Stimulated activated naive CD8-positive, alpha-beta T cell treated with anti-CD3 and anti-CD28 coated beads, Interleukin-15, Interleukin-2, amounts not matched to agents 100 ng/mL and 50 ng/mL, for 24 hours (primary cell): ENCODE measurements around the gene NCK2.
A peak's percentile ranks its signal among the peaks of the same experiment; 100 is the strongest.
"Not testable (repeated sequence)": the region's sequence is repeated elsewhere in the genome, so short reads cannot be mapped to it uniquely, and the experiment has no call there.

Experiments used
- H3K27ac Mint-ChIP-seq: one replicate; pipeline ENCODE4 v1.8.0; 2021; ENCODE audit warnings: mild to moderate bottlenecking, mixed read lengths
- H3K27me3 Mint-ChIP-seq: one replicate; pipeline ENCODE4 v1.8.0; 2021; ENCODE audit warnings: mixed read lengths
- H3K36me3 Mint-ChIP-seq: one replicate; pipeline ENCODE4 v1.8.0; 2021; ENCODE audit warnings: low read depth, mixed read lengths
- H3K4me1 Mint-ChIP-seq: one replicate; pipeline ENCODE4 v1.8.0; 2021; ENCODE audit warnings: low read depth, mixed read lengths
- H3K4me3 Mint-ChIP-seq: one replicate; pipeline ENCODE4 v1.8.0; 2021; ENCODE audit warnings: mild to moderate bottlenecking, mixed read lengths
- H3K9me3 Mint-ChIP-seq: one replicate; pipeline ENCODE4 v1.8.0; 2021; ENCODE audit warnings: mixed read lengths

NCK2 gene

DNA sequence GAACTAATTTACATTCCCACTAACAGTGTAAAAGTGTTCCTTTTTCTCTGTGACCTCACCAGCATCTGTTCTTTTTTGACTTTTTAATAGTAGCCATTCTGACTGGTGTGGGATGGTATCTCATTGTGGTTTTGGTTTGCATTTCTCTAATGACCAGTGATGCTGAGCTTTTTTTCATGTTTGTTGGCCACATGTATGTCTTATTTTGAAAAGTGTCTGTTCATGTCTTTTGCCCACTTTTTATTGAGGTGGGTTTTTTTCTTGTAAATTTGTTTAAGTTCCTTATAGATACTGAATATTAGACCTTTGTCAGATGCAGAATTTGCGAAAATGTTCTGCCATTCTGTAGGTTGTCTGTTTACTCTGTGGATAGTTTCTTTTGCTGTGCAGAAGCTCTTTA, 153.0 kb downstream of the NCK2 start:
- not testable (repeated sequence) for H3K27me3 Mint-ChIP-seq, H3K27ac Mint-ChIP-seq, H3K4me3 Mint-ChIP-seq
- peaks cover 23% of the 10 kb centered on the region for H3K9me3 Mint-ChIP-seq
- peaks cover 73% of the 10 kb centered on the region for H3K36me3 Mint-ChIP-seq
- H3K4me1 Mint-ChIP-seq: peaks cover 38% of the 10 kb centered on the region

DNA sequence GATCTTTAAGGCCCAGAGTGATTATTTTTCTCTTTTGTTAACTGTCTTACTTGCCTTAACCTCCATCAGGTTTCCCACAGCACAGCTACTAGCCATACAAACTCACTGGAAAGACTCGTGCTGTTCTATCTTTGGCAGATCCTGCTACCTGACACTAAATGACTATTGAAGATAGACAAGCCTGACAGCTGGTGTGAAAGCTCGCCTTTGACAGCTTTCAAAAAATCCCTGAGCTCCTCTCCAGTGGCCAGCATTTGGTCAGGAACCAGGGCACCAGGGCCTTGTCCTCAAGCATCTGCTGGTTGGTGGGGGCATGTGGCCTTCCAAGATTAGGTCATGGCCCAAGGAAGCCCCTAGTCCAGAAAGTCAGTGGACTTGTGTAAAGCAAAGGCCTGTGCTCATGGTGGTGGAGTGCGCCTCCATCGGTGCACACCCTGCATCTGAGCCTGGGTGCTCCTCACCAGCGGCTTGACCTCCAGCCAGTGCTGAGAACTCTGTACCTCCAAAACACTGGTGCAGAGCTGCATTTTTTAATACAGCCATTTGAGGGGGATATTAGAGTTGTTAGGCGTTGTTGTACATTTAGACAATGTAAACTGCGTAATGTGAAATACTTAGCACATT, 158.5 kb downstream of the NCK2 start:
- H3K4me3 Mint-ChIP-seq: no peak overlapping the region
- H3K27me3 Mint-ChIP-seq: no peaks in the 10 kb centered on the region
- peaks cover 25% of the 10 kb centered on the region for H3K36me3 Mint-ChIP-seq
- H3K4me1 Mint-ChIP-seq: peaks cover 59% of the 10 kb centered on the region
- H3K27ac Mint-ChIP-seq: no peak overlapping the region
- peaks cover 15% of the 10 kb centered on the region for H3K9me3 Mint-ChIP-seq

DNA sequence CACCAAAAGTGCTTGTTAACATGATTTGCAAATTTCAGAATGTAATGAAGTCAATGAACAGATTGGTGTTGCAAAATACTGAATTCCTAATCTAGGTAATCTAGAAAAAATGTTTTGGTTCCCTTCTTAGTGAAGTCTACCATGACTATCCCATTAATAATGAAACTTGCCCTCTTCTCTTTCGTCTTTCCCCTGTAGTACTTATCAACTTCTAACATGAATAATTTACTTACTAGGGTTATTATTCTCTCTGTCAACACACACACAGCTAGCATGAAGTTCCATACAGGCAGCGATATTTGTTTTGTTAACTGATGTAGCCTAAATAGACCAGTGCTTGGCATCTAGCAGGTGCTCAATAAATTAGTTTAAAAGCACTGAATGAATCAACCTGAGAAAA, 160.2 kb downstream of the NCK2 start:
- peaks cover 13% of the 10 kb centered on the region for H3K36me3 Mint-ChIP-seq
- H3K9me3 Mint-ChIP-seq: peaks cover 7% of the 10 kb centered on the region
- no peak overlapping the region for H3K4me3 Mint-ChIP-seq
- peaks cover 59% of the 10 kb centered on the region for H3K4me1 Mint-ChIP-seq
- H3K27ac Mint-ChIP-seq: peak overlapping the region; percentile 17
- no peaks in the 10 kb centered on the region for H3K27me3 Mint-ChIP-seq

DNA sequence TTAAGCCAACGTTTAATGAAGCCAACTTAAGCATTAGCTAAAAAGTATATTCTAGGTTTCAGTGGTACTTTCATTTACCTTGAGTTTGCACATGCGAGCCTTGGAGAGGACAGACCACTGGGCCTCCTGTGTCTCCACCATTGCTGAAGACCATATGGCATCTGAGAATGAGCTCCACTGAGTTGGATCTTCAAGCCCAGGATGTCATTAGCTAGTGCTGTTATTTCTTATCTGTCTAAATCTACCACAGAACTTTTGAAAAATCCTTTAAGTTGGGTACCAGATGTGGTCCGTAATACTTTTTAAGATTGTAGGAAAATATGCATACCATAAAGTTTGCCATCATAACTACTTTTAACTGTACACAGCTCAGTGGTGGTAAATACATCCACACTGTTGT, 161.8 kb downstream of the NCK2 start:
- no peaks in the 10 kb centered on the region for H3K9me3 Mint-ChIP-seq
- peaks cover 56% of the 10 kb centered on the region for H3K4me1 Mint-ChIP-seq
- H3K4me3 Mint-ChIP-seq: no peak overlapping the region
- H3K27ac Mint-ChIP-seq: peak overlapping the region; percentile 56
- H3K27me3 Mint-ChIP-seq: no peaks in the 10 kb centered on the region
- peaks cover 3% of the 10 kb centered on the region for H3K36me3 Mint-ChIP-seq

DNA sequence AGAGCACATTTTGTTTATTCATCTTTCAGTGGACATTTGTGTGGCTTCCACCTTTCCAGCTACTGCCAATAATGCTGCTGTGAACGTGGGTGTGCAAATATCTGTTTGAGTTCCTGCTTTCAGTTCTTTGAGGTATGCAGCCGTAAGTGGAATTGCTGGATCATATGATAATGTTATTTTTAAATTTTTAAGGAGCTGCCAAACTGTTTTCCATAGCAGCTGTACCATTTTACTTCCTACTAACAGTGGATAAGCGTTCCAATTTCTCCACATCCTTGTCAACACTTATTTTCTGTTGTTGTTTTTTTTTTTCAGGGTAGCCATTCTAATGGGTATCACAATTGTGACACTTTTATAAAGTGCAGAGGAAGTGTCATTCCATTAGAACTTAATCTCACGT, 162.5 kb downstream of the NCK2 start:
- Mint-ChIP-seq H3K9me3 (no peaks in the 10 kb centered on the region), H3K4me3 (no peak overlapping the region), H3K4me1 (peaks cover 59% of the 10 kb centered on the region), H3K27me3 (no peaks in the 10 kb centered on the region), H3K27ac (no peak overlapping the region), H3K36me3 (peaks cover 5% of the 10 kb centered on the region)

- H3K36me3 Mint-ChIP-seq: peaks cover 7% of the 10 kb centered on the region
- H3K4me3 Mint-ChIP-seq: no peak overlapping the region
- H3K4me1 Mint-ChIP-seq: peaks cover 51% of the 10 kb centered on the region
- peaks cover 1% of the 10 kb centered on the region for H3K9me3 Mint-ChIP-seq
- no peaks in the 10 kb centered on the region for H3K27me3 Mint-ChIP-seq
- no peak overlapping the region for H3K27ac Mint-ChIP-seq
Measured at GRCh38 chr2:105909215-105909614, 164.5 kb downstream of the NCK2 start.

GRCh38 chr2:105910497-105911238, 166.0 kb downstream of the NCK2 start:
- no peak overlapping the region for H3K27ac Mint-ChIP-seq
- H3K36me3 Mint-ChIP-seq: peaks cover 15% of the 10 kb centered on the region
- H3K4me1 Mint-ChIP-seq: peaks cover 41% of the 10 kb centered on the region
- peaks cover 13% of the 10 kb centered on the region for H3K9me3 Mint-ChIP-seq
- no peak overlapping the region for H3K4me3 Mint-ChIP-seq
- no peaks in the 10 kb centered on the region for H3K27me3 Mint-ChIP-seq

DNA sequence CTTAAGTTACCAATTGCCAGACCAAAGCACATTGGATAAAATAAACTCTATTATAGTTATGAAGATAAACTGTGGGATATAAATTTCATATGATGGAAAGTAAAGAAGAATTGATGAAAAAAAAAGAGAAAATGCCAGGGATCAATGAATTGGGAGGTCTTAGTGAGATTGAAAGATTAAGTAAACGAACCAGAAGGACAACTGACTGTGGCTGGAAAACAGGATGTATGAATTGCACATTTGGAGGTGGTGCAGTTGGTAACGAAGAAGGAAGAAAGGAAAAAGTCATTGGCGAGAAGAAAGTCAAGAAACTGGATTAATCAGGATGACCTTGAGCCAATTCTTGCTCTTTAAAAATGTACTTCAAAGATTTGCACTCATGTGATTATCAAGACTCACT, 166.7 kb downstream of the NCK2 start:
- peaks cover 18% of the 10 kb centered on the region for H3K9me3 Mint-ChIP-seq
- peaks cover 35% of the 10 kb centered on the region for H3K4me1 Mint-ChIP-seq
- no peaks in the 10 kb centered on the region for H3K27me3 Mint-ChIP-seq
- peak overlapping the region; percentile 77 for H3K27ac Mint-ChIP-seq
- H3K36me3 Mint-ChIP-seq: peaks cover 15% of the 10 kb centered on the region
- H3K4me3 Mint-ChIP-seq: no peak overlapping the region

DNA sequence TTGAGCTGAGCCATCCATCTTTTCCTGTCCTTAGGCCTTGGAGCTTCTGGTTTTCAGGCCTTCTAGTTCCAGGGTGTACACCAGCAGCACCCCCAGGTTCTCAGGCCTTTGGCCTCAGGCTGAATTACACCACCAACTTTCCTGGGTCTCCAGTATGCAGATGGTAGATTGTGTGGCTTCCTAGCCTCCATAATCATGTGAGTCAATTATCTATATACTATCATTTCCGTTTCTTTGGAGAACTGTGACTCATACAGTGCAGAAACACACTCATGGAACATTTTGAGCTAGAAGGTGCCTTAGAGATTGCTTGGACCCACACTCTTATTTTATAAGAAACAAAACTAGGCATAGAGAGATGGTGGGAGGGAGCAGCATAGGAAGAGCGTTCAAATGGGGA, 167.4 kb downstream of the NCK2 start:
- Mint-ChIP-seq H3K4me3 (no peak overlapping the region), H3K27me3 (no peaks in the 10 kb centered on the region), H3K4me1 (peaks cover 29% of the 10 kb centered on the region), H3K36me3 (peaks cover 15% of the 10 kb centered on the region), H3K27ac (peak overlapping the region; percentile 77), H3K9me3 (peaks cover 19% of the 10 kb centered on the region)

DNA sequence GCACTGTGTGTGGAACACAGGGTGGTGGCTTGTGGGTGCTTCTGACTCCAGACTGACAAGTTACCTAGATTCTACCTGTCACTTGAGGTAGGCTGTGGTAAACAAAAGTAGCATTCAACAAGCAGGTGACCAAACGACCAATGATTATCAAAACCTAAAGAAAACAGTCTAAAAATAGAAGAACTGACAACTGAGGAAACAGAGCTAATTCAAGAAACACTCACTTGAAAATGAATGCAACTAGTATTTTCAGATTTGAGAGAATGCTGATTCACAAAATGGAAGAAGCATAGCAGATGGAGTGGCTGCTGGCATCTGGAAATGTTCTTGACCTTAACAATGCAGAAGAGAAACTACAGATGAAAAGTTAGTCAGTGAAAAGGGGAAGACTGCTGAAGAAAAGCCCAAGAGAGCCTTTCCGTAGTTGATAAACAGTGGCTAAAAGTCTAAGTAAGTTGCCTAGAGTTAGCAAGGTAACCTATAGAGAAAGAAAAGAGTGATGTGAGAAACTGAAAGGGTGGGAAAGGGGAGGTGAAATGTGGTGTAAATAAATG, 170.4 kb downstream of the NCK2 start:
- Mint-ChIP-seq H3K27me3 (no peaks in the 10 kb centered on the region), H3K36me3 (peaks cover 15% of the 10 kb centered on the region), H3K27ac (no peak overlapping the region), H3K4me3 (no peak overlapping the region), H3K9me3 (peaks cover 19% of the 10 kb centered on the region), H3K4me1 (peaks cover 46% of the 10 kb centered on the region)

DNA sequence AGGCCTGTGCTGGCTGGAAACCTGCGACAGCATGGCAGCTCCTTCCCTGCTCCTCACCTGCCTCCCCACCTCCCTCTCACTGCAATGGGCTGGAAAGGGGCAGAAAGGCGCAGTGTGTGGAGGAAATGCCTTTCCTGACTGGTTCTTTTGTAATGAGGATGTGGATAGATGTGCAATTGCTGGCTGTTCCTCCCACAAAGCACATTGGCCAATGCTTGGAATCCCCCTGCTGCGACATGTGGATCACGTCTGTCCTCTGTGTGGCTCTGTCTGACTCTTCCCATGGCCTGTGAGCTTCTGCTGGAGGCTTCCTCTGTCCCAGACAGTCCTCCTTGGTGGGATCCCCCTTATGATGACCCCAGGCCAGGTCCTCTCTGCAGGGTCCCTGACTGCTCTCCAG, 172.5 kb downstream of the NCK2 start:
- H3K9me3 Mint-ChIP-seq: peaks cover 22% of the 10 kb centered on the region
- H3K27ac Mint-ChIP-seq: no peak overlapping the region

DNA sequence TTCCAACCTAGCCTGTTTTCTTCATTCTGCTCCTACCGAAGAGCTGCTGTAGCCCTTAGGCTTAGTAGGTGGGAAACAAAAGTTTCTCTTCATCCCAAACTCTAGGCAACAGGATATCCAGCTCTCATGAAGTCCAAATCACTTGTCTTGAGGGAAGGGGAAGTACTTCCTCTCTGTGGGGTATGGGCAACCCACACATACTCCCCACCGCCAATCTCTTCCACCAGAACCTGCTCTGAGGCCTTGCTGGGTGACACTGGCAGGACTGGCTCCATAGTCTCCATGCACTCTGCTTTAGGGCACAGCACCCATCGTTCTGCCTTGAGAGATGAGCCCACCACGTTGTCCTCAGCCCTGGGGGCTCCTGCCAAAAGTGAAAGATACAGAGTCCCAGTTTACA, 173.0 kb downstream of the NCK2 start:
- Mint-ChIP-seq H3K4me3 (no peak overlapping the region), H3K9me3 (peaks cover 24% of the 10 kb centered on the region)

More for the DNA sequence above, 172.5 kb downstream of the NCK2 start:
- peaks cover 37% of the 10 kb centered on the region for H3K4me1 Mint-ChIP-seq
- no peak overlapping the region for H3K4me3 Mint-ChIP-seq
- H3K36me3 Mint-ChIP-seq: peaks cover 19% of the 10 kb centered on the region
- no peaks in the 10 kb centered on the region for H3K27me3 Mint-ChIP-seq

DNA sequence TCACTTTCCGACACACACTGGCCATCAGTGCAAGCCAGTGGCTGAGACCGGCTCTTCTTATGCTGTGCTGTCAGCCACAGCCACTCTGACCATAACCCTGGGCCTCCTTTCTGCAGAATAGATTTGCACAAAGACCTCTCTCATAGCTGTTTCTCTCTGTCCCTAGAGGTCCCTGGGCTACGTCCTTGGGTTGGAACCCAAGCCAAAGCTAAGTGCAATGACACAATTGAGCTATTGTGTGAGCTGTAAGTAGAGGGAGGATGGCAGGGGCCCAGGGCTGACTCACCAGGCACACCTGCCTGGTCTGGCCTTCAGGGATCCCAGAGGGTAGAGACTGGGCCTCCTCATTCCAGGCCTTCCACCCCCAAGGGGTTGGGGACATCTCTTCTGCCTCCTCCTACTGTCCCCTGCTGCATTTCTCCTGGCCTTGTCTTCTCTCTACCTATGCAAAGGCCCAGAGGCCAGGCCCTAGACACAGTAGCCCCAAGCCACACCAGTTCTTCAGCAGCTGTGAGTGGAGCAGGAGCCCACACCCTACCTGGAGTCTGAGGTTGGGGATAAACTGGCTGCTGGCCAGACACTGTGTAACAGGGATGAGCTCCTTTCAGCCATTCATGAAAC, 174.6 kb downstream of the NCK2 start:
- H3K27ac Mint-ChIP-seq: no peak overlapping the region
- H3K9me3 Mint-ChIP-seq: peaks cover 22% of the 10 kb centered on the region
- H3K4me1 Mint-ChIP-seq: peaks cover 43% of the 10 kb centered on the region
- H3K36me3 Mint-ChIP-seq: peaks cover 18% of the 10 kb centered on the region
- H3K27me3 Mint-ChIP-seq: no peaks in the 10 kb centered on the region
- no peak overlapping the region for H3K4me3 Mint-ChIP-seq

More for the DNA sequence above, 173.0 kb downstream of the NCK2 start:
- Mint-ChIP-seq H3K27me3 (no peaks in the 10 kb centered on the region), H3K4me1 (peaks cover 33% of the 10 kb centered on the region), H3K27ac (peak overlapping the region; percentile 16), H3K36me3 (peaks cover 21% of the 10 kb centered on the region)

- no peak overlapping the region for H3K4me3 Mint-ChIP-seq
- H3K27ac Mint-ChIP-seq: no peak overlapping the region
- H3K9me3 Mint-ChIP-seq: peaks cover 19% of the 10 kb centered on the region
- peaks cover 44% of the 10 kb centered on the region for H3K4me1 Mint-ChIP-seq
- peaks cover 17% of the 10 kb centered on the region for H3K36me3 Mint-ChIP-seq
- no peaks in the 10 kb centered on the region for H3K27me3 Mint-ChIP-seq
Measured at GRCh38 chr2:105919826-105920225, 175.1 kb downstream of the NCK2 start.

GRCh38 chr2:105924271-105924670, 179.6 kb downstream of the NCK2 start:
- Mint-ChIP-seq H3K27me3 (no peaks in the 10 kb centered on the region), H3K4me3 (no peak overlapping the region), H3K27ac (no peak overlapping the region), H3K4me1 (peaks cover 55% of the 10 kb centered on the region), H3K36me3 (peaks cover 11% of the 10 kb centered on the region), H3K9me3 (peaks cover 5% of the 10 kb centered on the region)
